DND-41 (cell line): ENCODE results near the gene RBSN.
"Not testable (repeated sequence)": the region's sequence is repeated elsewhere in the genome, so short reads cannot be mapped to it uniquely, and the experiment has no call there.

Source experiments
- EZH2 ChIP-seq: IDR thresholded peaks from 3 replicates; pipeline ENCODE4 v1.6.1; 2012; ENCODE audit warnings: borderline replicate concordance, low read depth, mild to moderate bottlenecking, moderate library complexity, low read length, inconsistent platforms; ENCODE audit not compliant: severe bottlenecking
- TF ChIP-seq, protein P1 (sequence below): IDR thresholded peaks from 2 replicates; pipeline ENCODE4 v1.5.1; 2012; ENCODE audit warnings: borderline replicate concordance, low read length, moderate library complexity, mild to moderate bottlenecking; ENCODE audit not compliant: poor library complexity, severe bottlenecking; ENCODE audit errors: extremely low read depth

DNA sequence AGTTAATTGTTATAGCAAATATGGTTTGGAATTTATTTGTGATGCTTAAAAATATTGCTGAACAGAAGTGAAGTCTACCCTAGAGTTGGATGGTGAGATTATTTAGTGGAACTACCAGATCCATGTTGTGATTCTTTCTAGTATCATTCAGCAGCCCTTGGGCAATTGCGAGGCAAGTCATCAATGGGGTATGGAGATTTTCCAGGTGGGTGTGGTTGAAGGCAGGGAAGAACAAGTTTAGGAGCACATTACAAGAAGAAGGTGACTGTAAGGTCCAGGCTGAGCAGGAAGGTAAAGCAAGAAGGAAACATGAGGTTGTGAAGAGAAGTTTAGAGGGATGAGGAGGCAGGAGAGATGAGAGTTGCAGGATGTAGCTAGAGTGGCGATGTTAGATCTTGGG lies 36.0 kb upstream of the RBSN start:
- not testable (repeated sequence) for TF ChIP-seq EZH2
- TF ChIP-seq, protein P1, sequence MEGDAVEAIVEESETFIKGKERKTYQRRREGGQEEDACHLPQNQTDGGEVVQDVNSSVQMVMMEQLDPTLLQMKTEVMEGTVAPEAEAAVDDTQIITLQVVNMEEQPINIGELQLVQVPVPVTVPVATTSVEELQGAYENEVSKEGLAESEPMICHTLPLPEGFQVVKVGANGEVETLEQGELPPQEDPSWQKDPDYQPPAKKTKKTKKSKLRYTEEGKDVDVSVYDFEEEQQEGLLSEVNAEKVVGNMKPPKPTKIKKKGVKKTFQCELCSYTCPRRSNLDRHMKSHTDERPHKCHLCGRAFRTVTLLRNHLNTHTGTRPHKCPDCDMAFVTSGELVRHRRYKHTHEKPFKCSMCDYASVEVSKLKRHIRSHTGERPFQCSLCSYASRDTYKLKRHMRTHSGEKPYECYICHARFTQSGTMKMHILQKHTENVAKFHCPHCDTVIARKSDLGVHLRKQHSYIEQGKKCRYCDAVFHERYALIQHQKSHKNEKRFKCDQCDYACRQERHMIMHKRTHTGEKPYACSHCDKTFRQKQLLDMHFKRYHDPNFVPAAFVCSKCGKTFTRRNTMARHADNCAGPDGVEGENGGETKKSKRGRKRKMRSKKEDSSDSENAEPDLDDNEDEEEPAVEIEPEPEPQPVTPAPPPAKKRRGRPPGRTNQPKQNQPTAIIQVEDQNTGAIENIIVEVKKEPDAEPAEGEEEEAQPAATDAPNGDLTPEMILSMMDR: not testable (repeated sequence)
